Measurements from ENCODE around the gene ADGRD1. TPM values are rescaled to one million over a fixed set of nuclear protein-coding genes. Genes with fewer than 3 reads are reported as not detected.

The ADGRD1 gene
- total RNA-seq, 4 donors from 2014 or later, result 28.2 to 52.4 (median 41.8) TPM

GRCh38 chr12:131137836-131138637, 184.3 kb downstream of the ADGRD1 start:
- no peak for DNase-seq (ENCODE audit: extremely low spot score)
- H3K27ac ChIP-seq (replicated peaks in 1 of 4), result no peak overlapping the region
- H3K9me3 ChIP-seq, result no peaks in the 10 kb centered on the region
- H3K4me1 ChIP-seq, result peaks cover 0 to 6% (median 3%) of the 10 kb centered on the region in 4 donors
- no peaks in the 10 kb centered on the region for H3K27me3 ChIP-seq
- no peak for TF ChIP-seq POLR2A (IDR thresholded peaks at IDR 0.05; ENCODE audit: low read depth)
- TF ChIP-seq POLR2AphosphoS5 (IDR thresholded peaks at IDR 0.05), result no peak
- TF ChIP-seq EP300 (IDR thresholded peaks at IDR 0.05), result no peak
- TF ChIP-seq, protein P1, sequence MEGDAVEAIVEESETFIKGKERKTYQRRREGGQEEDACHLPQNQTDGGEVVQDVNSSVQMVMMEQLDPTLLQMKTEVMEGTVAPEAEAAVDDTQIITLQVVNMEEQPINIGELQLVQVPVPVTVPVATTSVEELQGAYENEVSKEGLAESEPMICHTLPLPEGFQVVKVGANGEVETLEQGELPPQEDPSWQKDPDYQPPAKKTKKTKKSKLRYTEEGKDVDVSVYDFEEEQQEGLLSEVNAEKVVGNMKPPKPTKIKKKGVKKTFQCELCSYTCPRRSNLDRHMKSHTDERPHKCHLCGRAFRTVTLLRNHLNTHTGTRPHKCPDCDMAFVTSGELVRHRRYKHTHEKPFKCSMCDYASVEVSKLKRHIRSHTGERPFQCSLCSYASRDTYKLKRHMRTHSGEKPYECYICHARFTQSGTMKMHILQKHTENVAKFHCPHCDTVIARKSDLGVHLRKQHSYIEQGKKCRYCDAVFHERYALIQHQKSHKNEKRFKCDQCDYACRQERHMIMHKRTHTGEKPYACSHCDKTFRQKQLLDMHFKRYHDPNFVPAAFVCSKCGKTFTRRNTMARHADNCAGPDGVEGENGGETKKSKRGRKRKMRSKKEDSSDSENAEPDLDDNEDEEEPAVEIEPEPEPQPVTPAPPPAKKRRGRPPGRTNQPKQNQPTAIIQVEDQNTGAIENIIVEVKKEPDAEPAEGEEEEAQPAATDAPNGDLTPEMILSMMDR (IDR thresholded peaks at IDR 0.05), result no peak
- H3K4me3 ChIP-seq, result no peak overlapping the region
- 72% methylated on average over 26 of the region's 28 CpGs for WGBS
- peaks cover 0 to 58% (median 53%) of the 10 kb centered on the region in 4 donors for H3K36me3 ChIP-seq
- intact Hi-C loops (cut with DNase I), result no loop called here

DNA sequence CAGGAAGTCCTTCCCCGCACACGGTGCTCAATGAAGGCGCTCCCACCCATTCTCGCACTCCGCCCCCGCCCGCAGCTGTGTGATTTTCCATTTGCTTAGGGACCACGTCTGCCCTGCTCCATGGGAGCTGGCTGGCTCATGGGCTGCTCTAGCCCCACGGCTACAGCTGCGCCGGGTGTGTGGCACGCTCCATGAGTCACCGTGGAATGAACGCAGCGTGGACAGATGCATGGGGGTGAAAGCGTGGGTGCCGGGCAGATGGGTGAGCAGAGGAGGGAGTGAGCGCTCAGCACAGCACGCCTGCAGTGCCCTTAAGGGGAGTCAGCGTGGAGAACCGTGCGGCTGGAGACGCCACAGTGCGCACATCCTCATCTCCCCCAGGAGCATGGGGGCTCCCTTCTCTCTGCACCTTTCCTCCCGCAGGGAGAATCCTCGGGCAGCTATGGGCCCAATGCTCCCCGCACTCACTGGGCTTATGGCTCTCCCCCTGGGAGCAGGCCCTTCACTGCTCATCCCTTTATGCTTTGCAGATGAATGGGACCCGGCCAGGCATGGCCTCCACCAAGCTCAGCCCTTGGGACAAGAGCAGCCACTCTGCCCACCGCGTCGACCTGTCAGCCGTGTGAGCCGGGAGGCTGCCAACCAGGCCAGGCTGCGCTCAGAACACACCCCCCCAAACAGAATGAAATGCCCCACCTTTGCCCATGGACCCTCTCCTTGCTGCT, 185.1 kb downstream of the ADGRD1 start:
- H3K36me3 ChIP-seq, result peaks cover 0 to 58% (median 52%) of the 10 kb centered on the region in 4 donors
- no peaks in the 10 kb centered on the region for H3K27me3 ChIP-seq
- DNase-seq (ENCODE audit: extremely low spot score), result no peak
- H3K9me3 ChIP-seq, result no peaks in the 10 kb centered on the region
- no peak overlapping the region for H3K4me3 ChIP-seq
- peaks cover 0 to 10% (median 5%) of the 10 kb centered on the region in 4 donors for H3K4me1 ChIP-seq
- 93% methylated on average over 30 of the region's 34 CpGs for WGBS
- intact Hi-C loops (cut with DNase I), result no loop called here
- H3K27ac ChIP-seq (replicated peaks in 1 of 4), result no peak overlapping the region
- TF ChIP-seq, protein P1 (IDR thresholded peaks at IDR 0.05), result no peak
- no peak for TF ChIP-seq POLR2A (IDR thresholded peaks at IDR 0.05; ENCODE audit: low read depth)
- no peak for TF ChIP-seq EP300 (IDR thresholded peaks at IDR 0.05)
- no peak for TF ChIP-seq POLR2AphosphoS5 (IDR thresholded peaks at IDR 0.05)

GRCh38 chr12:131139363-131140068, 185.8 kb downstream of the ADGRD1 start:
- peaks cover 0 to 53% (median 49%) of the 10 kb centered on the region in 4 donors for H3K36me3 ChIP-seq

GRCh38 chr12:131140069-131140435, 186.3 kb downstream of the ADGRD1 start:
- H3K4me1 ChIP-seq, result peaks cover 0 to 10% (median 5%) of the 10 kb centered on the region in 4 donors
- DNase-seq (ENCODE audit: extremely low spot score), result no peak
- no peak overlapping the region for H3K4me3 ChIP-seq
- H3K27ac ChIP-seq (replicated peaks in 1 of 4), result no peak overlapping the region
- 96% methylated on average over 11 of the region's 12 CpGs for WGBS
- intact Hi-C loops (cut with DNase I), result no loop called here
- H3K9me3 ChIP-seq, result no peaks in the 10 kb centered on the region
- H3K27me3 ChIP-seq, result no peaks in the 10 kb centered on the region
- peaks cover 0 to 48% (median 45%) of the 10 kb centered on the region in 4 donors for H3K36me3 ChIP-seq
- TF ChIP-seq EP300 (IDR thresholded peaks at IDR 0.05) (no peak), POLR2A (IDR thresholded peaks at IDR 0.05; ENCODE audit: low read depth) (no peak), POLR2AphosphoS5 (IDR thresholded peaks at IDR 0.05) (no peak)
- TF ChIP-seq, protein P1 (IDR thresholded peaks at IDR 0.05), result no peak

More at GRCh38 chr12:131139363-131140068, 185.8 kb downstream of the ADGRD1 start:
- intact Hi-C loops (cut with DNase I), result no loop called here
- Histone ChIP-seq H3K9me3 (no peaks in the 10 kb centered on the region), H3K4me3 (no peak overlapping the region), H3K27ac (replicated peaks in 1 of 4) (no peak overlapping the region), H3K27me3 (no peaks in the 10 kb centered on the region), H3K4me1 (peaks cover 0 to 10% (median 5%) of the 10 kb centered on the region in 4 donors)
- DNase-seq (ENCODE audit: extremely low spot score), result no peak
- 91% methylated on average over 15 of the region's 27 CpGs for WGBS
- TF ChIP-seq POLR2A (IDR thresholded peaks at IDR 0.05; ENCODE audit: low read depth) (no peak), EP300 (IDR thresholded peaks at IDR 0.05) (no peak), POLR2AphosphoS5 (IDR thresholded peaks at IDR 0.05) (no peak)
- TF ChIP-seq, protein P1 (IDR thresholded peaks at IDR 0.05), result no peak

Measured in esophagus muscularis mucosa (tissue), 4 donors.